Erythroblast (primary cell): ENCODE measurements around the gene CDC42BPG.

Experiments
- GATA1 ChIP-seq: IDR thresholded peaks from 2 replicates; pipeline ENCODE4 v1.6.1; 2011; ENCODE audit warnings: low read depth, mild to moderate bottlenecking, control low read depth, low read length, moderate library complexity
- POLR2A ChIP-seq: IDR thresholded peaks from 2 replicates; pipeline ENCODE4 v1.6.1; 2011; ENCODE audit warnings: mild to moderate bottlenecking, low read length

DNA sequence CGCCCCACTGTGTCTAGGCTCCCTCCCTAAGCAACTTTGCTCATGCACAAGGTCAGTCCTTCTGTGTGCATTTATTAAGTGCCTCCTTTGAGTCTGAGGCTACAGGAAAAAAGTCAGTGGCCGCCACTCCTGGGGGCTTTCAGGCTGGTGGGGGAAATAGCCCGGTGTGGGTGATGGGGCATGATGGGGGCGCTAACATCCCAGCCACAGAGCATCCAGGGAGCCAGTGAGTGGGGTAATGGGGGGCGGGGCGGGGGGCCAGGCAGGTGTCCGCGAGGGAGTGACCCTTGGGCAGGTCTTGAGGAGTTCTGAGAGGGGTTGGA, 43.9 kb upstream of the CDC42BPG start:
- no peak for TF ChIP-seq POLR2A
- TF ChIP-seq GATA1 = no peak
